ENCODE measurements around the gene FAM3A. TPM values are rescaled to one million over a fixed set of nuclear protein-coding genes. Genes with fewer than 3 reads are reported as not detected.
"Not testable (repeated sequence)": the region's sequence is repeated elsewhere in the genome, so short reads cannot be mapped to it uniquely, and the experiment has no call there.

Gene FAM3A, protein sequence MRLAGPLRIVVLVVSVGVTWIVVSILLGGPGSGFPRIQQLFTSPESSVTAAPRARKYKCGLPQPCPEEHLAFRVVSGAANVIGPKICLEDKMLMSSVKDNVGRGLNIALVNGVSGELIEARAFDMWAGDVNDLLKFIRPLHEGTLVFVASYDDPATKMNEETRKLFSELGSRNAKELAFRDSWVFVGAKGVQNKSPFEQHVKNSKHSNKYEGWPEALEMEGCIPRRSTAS
- total RNA-seq: 100 to 1,000 TPM in 1 of 4 donors, 10 to 100 TPM in 3; 62.7 to 112 (median 72.5) TPM

DNA sequence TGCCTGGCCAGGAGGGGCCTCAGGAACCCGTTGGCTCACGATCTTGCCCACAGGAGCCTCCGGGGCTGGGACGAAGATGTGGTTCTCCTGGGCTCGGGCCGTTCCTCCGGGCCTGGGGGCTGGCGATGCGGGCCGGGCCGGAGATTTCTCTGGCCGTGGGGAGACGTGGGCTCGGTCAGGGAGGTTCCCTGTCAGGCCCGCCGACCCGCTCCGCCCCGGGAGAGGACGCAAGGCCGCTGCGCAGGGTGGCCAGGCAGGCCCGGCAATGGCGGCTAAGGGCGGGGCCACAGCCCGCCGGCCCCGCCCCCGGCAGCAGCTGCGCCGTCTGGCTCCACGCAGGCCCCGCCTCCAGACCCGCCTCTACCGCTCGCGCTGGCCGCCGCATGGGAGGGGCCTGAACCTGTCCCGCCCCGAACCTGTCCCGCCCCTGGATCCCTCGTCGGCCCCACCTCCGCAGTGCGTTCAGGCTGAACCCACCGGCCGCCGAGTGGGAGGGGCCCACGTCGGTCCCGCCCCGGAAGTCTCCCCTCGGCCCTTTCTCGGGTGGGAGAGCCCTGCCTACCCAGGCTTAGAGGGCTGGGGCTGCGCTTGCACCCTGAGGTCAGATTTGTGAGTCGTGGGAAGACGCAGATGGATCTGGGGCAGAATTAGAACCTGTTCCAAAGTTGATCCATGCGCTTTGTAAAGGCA lies at the start of gene FAM3A:
Gene FAM3A (minus strand): TSS at position 267 of the 690 bp plus-strand sequence. CDS start 460 bp downstream, outside the sequence.
- DNase-seq: peak; percentile 96
- peak within 1 kb of the TSS; percentile 57 to 78 (median 62) for H3K4me3 ChIP-seq
- H3K9me3 ChIP-seq: no peaks in the 10 kb centered on the region
- intact Hi-C loops (cut with DNase I; ENCODE audit: low total_unique reads) (no loop called here), in situ Hi-C loops (cut with MboI; ENCODE audit: low pct_ligation_motif_present in 1 of 4, low pct_unique_long_range_greater_than_20kb in 1 of 4, low sequenced_read_pairs in 3 of 4) (no loop called here)
- TF ChIP-seq POLR2A (IDR thresholded peaks at IDR 0.05): peak; percentile 83
- no peak for TF ChIP-seq EP300 (IDR thresholded peaks at IDR 0.05; ENCODE audit: low read depth)
- TF ChIP-seq POLR2AphosphoS5 (IDR thresholded peaks at IDR 0.05): peak; percentile 83 to 87 (median 83)
- no peaks in the 10 kb centered on the region for H3K27me3 ChIP-seq
- H3K27ac ChIP-seq: peak within 1 kb of the TSS; percentile 93 to 98 (median 96)
- WGBS, 2 donors (ENCODE audit: low coverage in 1 of 2): 60% methylated on average over 56 of the region's 59 CpGs; no CpG with 5 or more reads in 1 of the 2 donors
- H3K36me3 ChIP-seq: no peaks in the 10 kb centered on the region
- H3K4me1 ChIP-seq: peaks cover 5 to 24% (median 12%) of the 10 kb centered on the region in 4 donors

DNA sequence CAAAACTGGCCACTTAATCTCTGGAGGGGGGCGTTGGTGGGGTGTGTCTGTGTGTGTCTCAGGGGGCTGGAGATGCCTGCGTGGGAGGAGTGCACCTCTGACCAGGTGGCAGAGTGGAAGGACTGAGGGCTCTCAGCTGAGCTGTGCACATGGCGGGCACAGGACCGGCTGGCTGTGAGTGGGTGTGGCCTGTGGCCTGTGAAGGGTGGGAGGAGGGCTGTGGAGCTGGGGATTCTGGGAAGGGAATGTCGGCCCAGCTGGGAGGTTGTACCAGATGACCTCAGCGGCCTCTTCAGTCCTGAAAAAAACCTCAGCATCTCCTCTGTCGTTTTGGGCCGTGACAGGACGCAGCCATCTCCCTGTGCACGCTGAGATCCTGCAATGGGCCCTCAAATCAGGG lies 46.3 kb upstream of the FAM3A start:
- H3K9me3 ChIP-seq; in situ Hi-C loops (cut with MboI; ENCODE audit: low pct_ligation_motif_present in 1 of 4, low pct_unique_long_range_greater_than_20kb in 1 of 4, low sequenced_read_pairs in 3 of 4); H3K4me3 ChIP-seq; H3K36me3 ChIP-seq; H3K27me3 ChIP-seq; H3K27ac ChIP-seq; DNase-seq; H3K4me1 ChIP-seq; intact Hi-C loops (cut with DNase I; ENCODE audit: low total_unique reads): not testable (repeated sequence)
- WGBS, 2 donors (ENCODE audit: low coverage in 1 of 2): no CpG with 5 or more reads among the region's 10 CpGs

DNA sequence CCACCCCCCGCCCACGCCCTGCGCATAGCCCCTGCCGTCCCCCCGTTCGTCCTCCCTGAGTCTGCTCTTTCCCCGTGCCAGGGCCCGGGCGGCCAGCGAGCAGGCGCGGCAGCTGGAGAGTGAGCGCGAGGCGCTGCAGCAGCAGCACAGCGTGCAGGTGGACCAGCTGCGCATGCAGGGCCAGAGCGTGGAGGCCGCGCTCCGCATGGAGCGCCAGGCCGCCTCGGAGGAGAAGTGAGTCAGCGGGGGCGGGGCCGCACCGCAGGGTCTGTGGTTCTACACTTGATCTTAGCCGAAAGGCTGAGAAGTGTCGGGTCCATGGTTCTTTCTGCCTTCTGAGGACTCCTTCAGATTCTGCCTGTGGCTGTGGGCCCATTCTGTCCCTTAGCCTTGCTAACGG lies 44.3 kb upstream of the FAM3A start:
- H3K27ac ChIP-seq; H3K4me3 ChIP-seq; H3K36me3 ChIP-seq; DNase-seq; in situ Hi-C loops (cut with MboI; ENCODE audit: low pct_ligation_motif_present in 1 of 4, low pct_unique_long_range_greater_than_20kb in 1 of 4, low sequenced_read_pairs in 3 of 4); H3K9me3 ChIP-seq; H3K27me3 ChIP-seq; H3K4me1 ChIP-seq; intact Hi-C loops (cut with DNase I; ENCODE audit: low total_unique reads): not testable (repeated sequence)
- WGBS, 2 donors (ENCODE audit: low coverage in 1 of 2): 98% methylated on average over 11 of the region's 31 CpGs; no CpG with 5 or more reads in 1 of the 2 donors

DNA sequence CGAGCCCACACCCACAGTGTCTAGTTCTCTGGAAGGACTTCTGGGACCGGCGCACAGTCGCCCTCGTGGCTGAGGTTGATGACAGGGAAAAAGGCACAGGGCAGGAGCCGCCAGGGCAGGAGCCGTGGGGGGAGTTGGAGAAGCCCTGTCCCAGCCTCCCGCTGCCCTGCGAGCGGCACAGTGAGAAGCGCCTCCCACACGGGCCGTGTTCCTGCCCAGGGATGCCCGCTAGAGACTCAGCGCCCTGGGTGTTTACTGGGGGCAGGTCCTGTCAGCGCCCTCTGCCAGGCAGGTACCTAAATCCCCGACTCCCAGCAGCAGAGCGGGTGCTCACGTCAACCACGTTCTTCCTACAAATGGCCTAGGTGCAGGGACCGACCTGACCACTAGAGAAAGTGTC lies 42.9 kb upstream of the FAM3A start:
- H3K9me3 ChIP-seq; H3K4me1 ChIP-seq; DNase-seq; in situ Hi-C loops (cut with MboI; ENCODE audit: low pct_ligation_motif_present in 1 of 4, low pct_unique_long_range_greater_than_20kb in 1 of 4, low sequenced_read_pairs in 3 of 4); H3K36me3 ChIP-seq; H3K27ac ChIP-seq; intact Hi-C loops (cut with DNase I; ENCODE audit: low total_unique reads); H3K27me3 ChIP-seq; H3K4me3 ChIP-seq: not testable (repeated sequence)
- no CpG with 5 or more reads among the region's 21 CpGs for WGBS, 2 donors (ENCODE audit: low coverage in 1 of 2)

DNA sequence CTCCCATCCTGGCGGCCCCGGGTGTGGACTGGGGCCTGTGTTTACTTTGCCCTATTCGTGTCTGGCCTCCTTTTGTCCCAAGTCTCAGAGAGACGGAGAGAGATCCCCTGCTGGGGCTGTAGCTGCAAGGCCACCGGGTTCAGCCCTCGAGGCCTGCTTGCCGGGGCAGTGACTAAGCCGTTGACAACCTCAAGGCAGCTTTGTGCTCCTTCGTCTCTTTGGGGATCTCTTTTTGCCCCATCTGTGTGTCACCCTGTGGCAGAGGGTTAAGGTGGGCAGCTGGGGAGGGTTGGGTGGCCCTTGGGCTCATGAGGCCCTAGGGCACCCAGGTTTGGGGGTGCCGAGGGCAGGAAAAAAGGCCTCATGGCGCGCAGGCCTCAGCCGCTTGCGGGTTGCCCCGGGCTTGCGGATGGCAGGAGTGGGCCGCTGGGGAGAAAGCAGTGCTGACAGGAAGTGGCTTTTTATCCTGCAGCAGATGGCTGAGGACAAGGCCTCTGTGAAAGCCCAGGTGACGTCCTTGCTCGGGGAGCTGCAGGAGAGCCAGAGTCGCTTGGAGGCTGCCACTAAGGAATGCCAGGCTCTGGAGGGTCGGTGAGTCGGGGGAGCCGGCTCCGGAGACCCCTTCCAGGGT lies 42.1 kb upstream of the FAM3A start:
- in situ Hi-C loops (cut with MboI; ENCODE audit: low pct_ligation_motif_present in 1 of 4, low pct_unique_long_range_greater_than_20kb in 1 of 4, low sequenced_read_pairs in 3 of 4); DNase-seq; intact Hi-C loops (cut with DNase I; ENCODE audit: low total_unique reads); H3K4me1 ChIP-seq; H3K27me3 ChIP-seq; H3K27ac ChIP-seq; H3K9me3 ChIP-seq; H3K36me3 ChIP-seq; H3K4me3 ChIP-seq: not testable (repeated sequence)
- WGBS, 2 donors (ENCODE audit: low coverage in 1 of 2): 77% methylated on average over 5 of the region's 24 CpGs; no CpG with 5 or more reads in 1 of the 2 donors

DNA sequence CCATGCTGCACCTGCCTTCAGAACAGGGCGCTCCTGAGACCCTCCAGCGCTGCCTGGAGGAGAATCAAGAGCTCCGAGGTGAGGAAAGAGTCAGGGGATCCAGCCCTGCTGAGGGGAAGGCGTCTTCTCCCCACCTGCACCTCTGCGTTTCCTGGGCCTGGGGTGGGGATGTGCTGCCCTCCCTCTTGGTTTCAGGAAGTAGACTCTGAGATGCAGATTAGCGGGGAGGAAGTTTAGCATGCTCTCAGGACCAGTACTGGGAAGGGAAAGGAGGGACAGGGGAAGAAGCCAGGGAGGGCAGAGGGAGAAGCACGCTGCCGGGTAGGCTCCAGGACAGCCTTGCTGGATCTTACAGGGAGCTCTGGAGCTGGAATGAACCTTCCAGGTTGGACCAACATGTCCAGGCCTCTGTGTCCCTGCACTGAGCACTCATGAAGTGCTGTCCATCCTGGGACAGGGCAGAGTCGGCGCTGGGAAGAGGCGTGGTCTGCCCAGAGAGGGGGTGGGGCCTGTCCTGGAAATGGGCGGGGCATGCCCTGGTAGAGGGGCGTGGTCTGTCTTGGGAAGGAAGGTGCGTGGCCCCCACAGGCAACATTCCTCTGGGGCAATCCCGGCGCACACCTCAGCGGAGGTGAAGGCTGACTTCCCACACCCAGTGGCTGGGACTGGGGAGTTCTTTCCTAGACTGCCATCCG lies 36.2 kb upstream of the FAM3A start:
- H3K4me1 ChIP-seq: peaks cover 0 to 20% (median 3%) of the 10 kb centered on the region in 4 donors
- H3K4me3 ChIP-seq; H3K36me3 ChIP-seq; H3K9me3 ChIP-seq; DNase-seq; in situ Hi-C loops (cut with MboI; ENCODE audit: low pct_ligation_motif_present in 1 of 4, low pct_unique_long_range_greater_than_20kb in 1 of 4, low sequenced_read_pairs in 3 of 4); H3K27me3 ChIP-seq; H3K27ac ChIP-seq; intact Hi-C loops (cut with DNase I; ENCODE audit: low total_unique reads): not testable (repeated sequence)
- WGBS, 2 donors (ENCODE audit: low coverage in 1 of 2): 83% methylated on average over 8 of the region's 18 CpGs; no CpG with 5 or more reads in 1 of the 2 donors

Measured in transverse colon (tissue), 4 donors.